GM18870 (cell line): ENCODE measurements around the gene DHCR7.

Experiments
- ATAC-seq: cut with Tn5 transposase; IDR thresholded peaks from one replicate; pipeline ENCODE4 v1.9.1; 2021; ENCODE audit warnings: moderate library complexity; ENCODE audit not compliant: unreplicated experiment

Gene DHCR7

GRCh38 chr11:71420455-71421241, 27.5 kb downstream of the DHCR7 start:
- no peak for ATAC-seq

GRCh38 chr11:71418643-71419042, 29.6 kb downstream of the DHCR7 start:
- no peak for ATAC-seq

- no peak for ATAC-seq
Observed at GRCh38 chr11:71414645-71415044, 33.5 kb downstream of the DHCR7 start.

- no peak for ATAC-seq
Observed at GRCh38 chr11:71410363-71410966, 37.7 kb downstream of the DHCR7 start.

- ATAC-seq = no peak
Observed at GRCh38 chr11:71408826-71409225, 39.4 kb downstream of the DHCR7 start.

GRCh38 chr11:71407356-71407755, 40.8 kb downstream of the DHCR7 start:
- no peak for ATAC-seq

- no peak for ATAC-seq
Observed at GRCh38 chr11:71406681-71407080, 41.5 kb downstream of the DHCR7 start.

- ATAC-seq = no peak
Observed at GRCh38 chr11:71404209-71404608, 44.0 kb downstream of the DHCR7 start.

- no peak for ATAC-seq
Observed at GRCh38 chr11:71402878-71403277, 45.3 kb downstream of the DHCR7 start.

- ATAC-seq = no peak
Observed at GRCh38 chr11:71400216-71400615, 48.0 kb downstream of the DHCR7 start.

- ATAC-seq = no peak
Observed at GRCh38 chr11:71399341-71399740, 48.9 kb downstream of the DHCR7 start.

GRCh38 chr11:71397961-71398360, 50.2 kb downstream of the DHCR7 start:
- ATAC-seq = no peak

- no peak for ATAC-seq
Observed at GRCh38 chr11:71397331-71397860, 50.8 kb downstream of the DHCR7 start.

- ATAC-seq = no peak
Observed at GRCh38 chr11:71396548-71397123, 51.6 kb downstream of the DHCR7 start.

- no peak for ATAC-seq
Observed at GRCh38 chr11:71395774-71396173, 52.4 kb downstream of the DHCR7 start.

GRCh38 chr11:71395263-71395560, 53.0 kb downstream of the DHCR7 start:
- no peak for ATAC-seq

GRCh38 chr11:71393283-71393682, 54.9 kb downstream of the DHCR7 start:
- no peak for ATAC-seq

GRCh38 chr11:71391796-71392195, 56.4 kb downstream of the DHCR7 start:
- ATAC-seq = no peak

- no peak for ATAC-seq
Observed at GRCh38 chr11:71391352-71391751, 56.8 kb downstream of the DHCR7 start.

GRCh38 chr11:71388637-71389235, 59.5 kb downstream of the DHCR7 start:
- no peak for ATAC-seq

- no peak for ATAC-seq
Observed at GRCh38 chr11:71387784-71388636, 60.2 kb downstream of the DHCR7 start.
